Spleen (tissue), 11 donors: ENCODE results near the gene AXDND1. TPM values are rescaled to one million over a fixed set of nuclear protein-coding genes. Genes with fewer than 3 reads are reported as not detected.

Experiments
- DNase-seq: peaks from one replicate; pipeline ENCODE4 v3.0.0-alpha.2; 2020
- H3K27ac ChIP-seq, 8 donors: fragments of 200-600 bp; sonication (generic) in 7 of 8; 1 replicate in 4 of 8; 2 replicates in 4 of 8; pipeline versions ENCODE4 v1.5.0 to v1.8.0; 2016 to 2021; ENCODE audit warnings: inconsistent platforms in 4 of 8, mild to moderate bottlenecking in 4 of 8, moderate library complexity in 1 of 8
- H3K27me3 ChIP-seq, 7 donors: fragments of 200-600 bp; sonication (generic) in 6 of 7; replicated peaks in 1 of 7; 1 replicate in 4 of 7; 2 replicates in 3 of 7; pipeline versions ENCODE4 v1.5.0 to v1.8.0; 2016 to 2021; ENCODE audit warnings: inconsistent platforms in 3 of 7, mild to moderate bottlenecking in 1 of 7
- H3K36me3 ChIP-seq, 6 donors: fragments of 200-600 bp; sonication (generic) in 5 of 6; 1 replicate in 4 of 6; 2 replicates in 2 of 6; pipeline versions ENCODE4 v1.5.0 to v1.8.0; 2016 to 2021; ENCODE audit warnings: inconsistent platforms in 2 of 6
- H3K4me1 ChIP-seq, 6 donors: fragments of 200-600 bp; sonication (generic) in 5 of 6; 1 replicate in 3 of 6; 2 replicates in 3 of 6; pipeline versions ENCODE4 v1.5.0 to v1.8.0; 2016 to 2021; ENCODE audit warnings: inconsistent platforms in 3 of 6
- H3K4me3 ChIP-seq, 8 donors: fragments of 200-600 bp; sonication (generic) in 7 of 8; 1 replicate in 4 of 8; 2 replicates in 4 of 8; pipeline versions ENCODE4 v1.5.0 to v1.8.0; 2016 to 2021; ENCODE audit warnings: inconsistent platforms in 4 of 8, mild to moderate bottlenecking in 4 of 8, moderate library complexity in 2 of 8
- H3K9me3 ChIP-seq, 8 donors: fragments of 200-600 bp; sonication (generic) in 7 of 8; 1 replicate in 4 of 8; 2 replicates in 4 of 8; pipeline versions ENCODE4 v1.5.0 to v1.8.0; 2016 to 2021; ENCODE audit warnings: inconsistent platforms in 4 of 8
- CTCF ChIP-seq, 11 experiments: fragments of 200-600 bp in 7 of 11; fragments of 450-650 bp in 4 of 11; sonication (generic) in 4 of 11; IDR thresholded peaks in 8 of 11; conservative IDR thresholded peaks in 3 of 11; 1 replicate in 7 of 11; 2 replicates in 4 of 11; pipeline versions ENCODE4 v1.4.0 to v1.8.0; 2016 to 2021; ENCODE audit warnings: antibody characterized with exemption in 11 of 11, inconsistent platforms in 4 of 11, mild to moderate bottlenecking in 1 of 11
- POLR2A ChIP-seq, 3 donors: fragments of 450-650 bp; IDR thresholded peaks; one replicate each; pipeline ENCODE4 v1.5.1; 2017; ENCODE audit warnings: antibody characterized with exemption in 3 of 3, mild to moderate bottlenecking in 1 of 3
- POLR2AphosphoS5 ChIP-seq, 3 donors: sonication (generic); formaldehyde crosslinking; IDR thresholded peaks; one replicate each; pipeline ENCODE4 v1.5.1; 2017; ENCODE audit warnings: antibody characterized with exemption in 3 of 3
- WGBS, 5 donors: extraction: QIAGEN DNeasy Blood & Tissue Kit in 3 of 5; methylation state at CpG; one replicate each; pipeline versions ENCODE4 v1.1.5 to v1.1.7; 2013 to 2018; 5-methylcytosine and 5-hydroxymethylcytosine counted together
- intact Hi-C: fragments of 100-400 bp; cut with DNase I; formaldehyde crosslinking; loops from one replicate; pipeline ENCODE4 v1.15.0; 2023; ENCODE audit warnings: low total_unique reads
- polyA plus RNA-seq, 3 donors: library from polyadenylated mRNA; stranded (reverse); fragments of 200-250 nt; gene quantifications; one replicate each; pipeline ENCODE4 v1.2.1, GENCODE V29; 2013
- total RNA-seq, 7 donors: library from RNA; depleted of rRNA in 3 of 7; stranded (reverse); fragments of >200 nt in 3 of 7; fragmentation: NEBNext Ultra II Directional in 4 of 7; extraction: Animal tissue kit (Norgen Biotek cat#: 25700) in 4 of 7; gene quantifications; one replicate each; pipeline versions ENCODE4 v1.1.0 to v1.2.1, GENCODE V29; 2016 to 2021
- donor health status: healthy with polysubstance abuse.
- donor health status: DM: no; HTN: no; CAD: no; lungs with moderate emphysema.
- donor health status: DM: no; HTN: no; CAD: no.
- donor health status: Bipolar disorder and iron deficiency.
- donor health status: healthy.
- donor health status: DM: no; HTN: no; CAD: no.
- donor health status: DM: yes; HTN: yes; CAD: no.

AXDND1 gene
- total and polyA plus RNA-seq, 10 donors, result 0.19 to 0.66 (median 0.21) TPM; not detected in 6

GRCh38 chr1:179529482-179530195 lies 163.9 kb downstream of the AXDND1 start:
- intact Hi-C loops, result no loop called here
- Histone ChIP-seq H3K27me3 (no peaks in the 10 kb centered on the region), H3K4me1 (no peaks in the 10 kb centered on the region), H3K27ac (no peak overlapping the region), H3K9me3 (no peaks in the 10 kb centered on the region), H3K36me3 (no peaks in the 10 kb centered on the region), H3K4me3 (no peak overlapping the region)
- WGBS, 5 donors, result 76 to 80% (median 78%) methylated on average over 8 of the region's 8 CpGs
- no peak for DNase-seq
- TF ChIP-seq POLR2AphosphoS5 (IDR thresholded peaks at IDR 0.05) (no peak), POLR2A (IDR thresholded peaks at IDR 0.05) (no peak), CTCF (IDR thresholded peaks at IDR 0.05 in 8 of 11, conservative IDR thresholded peaks at IDR 0.05 in 3 of 11) (no peak)

GRCh38 chr1:179530352-179530751 lies 164.6 kb downstream of the AXDND1 start:
- H3K4me3 ChIP-seq, result no peak overlapping the region
- no peaks in the 10 kb centered on the region for H3K27me3 ChIP-seq
- no peaks in the 10 kb centered on the region for H3K4me1 ChIP-seq
- no peaks in the 10 kb centered on the region for H3K9me3 ChIP-seq
- no peak for DNase-seq
- WGBS, 5 donors, result 13 to 54% (median 52%) methylated on average over 1 of the region's 1 CpG
- no peak overlapping the region for H3K27ac ChIP-seq
- intact Hi-C loops, result no loop called here
- no peaks in the 10 kb centered on the region for H3K36me3 ChIP-seq
- TF ChIP-seq CTCF (IDR thresholded peaks at IDR 0.05 in 8 of 11, conservative IDR thresholded peaks at IDR 0.05 in 3 of 11) (no peak), POLR2A (IDR thresholded peaks at IDR 0.05) (no peak), POLR2AphosphoS5 (IDR thresholded peaks at IDR 0.05) (no peak)

GRCh38 chr1:179541774-179542173 lies 176.0 kb downstream of the AXDND1 start:
- WGBS, 5 donors, result 75 to 82% (median 77%) methylated on average over 2 of the region's 2 CpGs
- H3K36me3 ChIP-seq, result no peaks in the 10 kb centered on the region
- H3K9me3 ChIP-seq, result peaks cover 0 to 16% (median 0%) of the 10 kb centered on the region in 8 donors

More at GRCh38 chr1:179541774-179542173, 176.0 kb downstream of the AXDND1 start:
- Histone ChIP-seq H3K4me3 (no peak overlapping the region), H3K27ac (no peak overlapping the region), H3K4me1 (no peaks in the 10 kb centered on the region), H3K27me3 (peaks cover 0 to 11% (median 0%) of the 10 kb centered on the region in 7 donors)
- intact Hi-C loops, result no loop called here
- DNase-seq, result no peak
- TF ChIP-seq CTCF (IDR thresholded peaks at IDR 0.05 in 8 of 11, conservative IDR thresholded peaks at IDR 0.05 in 3 of 11) (no peak), POLR2AphosphoS5 (IDR thresholded peaks at IDR 0.05) (no peak), POLR2A (IDR thresholded peaks at IDR 0.05) (no peak)
